SHP77 treated with DMSO at 0.1 percent for 48 hours (cell line): ENCODE data around the gene CDX2.
A peak's percentile ranks its signal among the peaks of the same experiment; 100 is the strongest.
"Not testable (repeated sequence)": the region's sequence is repeated elsewhere in the genome, so short reads cannot be mapped to it uniquely, and the experiment has no call there.

Experiments used
- DNase-seq: peaks from one replicate; lab custom pipeline; 2025; lab: John Stamatoyannopoulos, UW

The CDX2 gene

DNA sequence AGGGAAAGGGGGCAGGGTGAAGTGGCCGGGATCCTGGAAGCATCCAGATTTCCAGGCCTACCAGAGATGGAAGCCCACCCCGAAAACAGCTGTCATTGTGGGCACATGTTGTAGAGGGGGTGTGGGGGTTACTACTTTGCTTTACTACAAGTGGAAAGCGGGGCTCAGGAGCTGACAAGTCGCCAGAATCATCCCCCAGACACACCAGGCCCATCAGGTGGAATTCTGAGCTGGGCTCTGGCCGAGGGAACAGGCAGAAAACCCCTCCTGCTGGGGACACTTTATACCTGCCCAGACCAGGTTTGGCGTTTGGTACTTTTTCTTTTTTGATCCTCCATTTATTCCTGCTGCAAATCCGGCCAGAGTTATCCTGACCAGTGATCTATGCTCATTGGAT, 3.8 kb downstream of the CDX2 start:
- no peak for DNase-seq

DNA sequence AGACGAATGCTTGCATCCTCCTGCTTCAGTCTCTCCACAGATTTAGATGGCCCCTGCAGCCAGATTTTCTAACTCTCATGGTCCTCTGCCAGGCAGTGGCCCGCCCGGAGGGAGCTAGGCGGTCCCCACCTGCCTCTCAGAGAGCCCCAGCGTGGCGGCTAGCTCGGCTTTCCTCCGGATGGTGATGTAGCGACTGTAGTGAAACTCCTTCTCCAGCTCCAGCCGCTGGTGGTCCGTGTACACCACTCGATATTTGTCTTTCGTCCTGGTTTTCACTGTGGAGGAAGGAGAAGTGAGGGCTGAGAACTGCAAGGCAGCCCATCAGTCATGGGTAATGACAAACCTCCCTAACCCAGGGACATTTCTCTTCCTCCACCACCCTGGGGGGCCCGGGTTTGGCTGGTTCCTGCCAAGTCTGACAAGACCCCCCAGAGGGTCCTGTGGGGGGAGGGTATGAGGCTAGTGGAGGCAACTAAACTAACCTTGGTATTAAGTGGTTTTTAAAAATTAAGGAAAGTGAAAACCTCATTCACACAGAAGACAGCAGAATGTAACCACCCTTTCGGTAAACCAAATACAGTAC, 4.3 kb downstream of the CDX2 start:
- DNase-seq: no peak

- DNase-seq: not testable (repeated sequence)
Observed at GRCh38 chr13:27964206-27964605, 4.9 kb downstream of the CDX2 start.

- no peak for DNase-seq
Observed at GRCh38 chr13:27963491-27963890, 5.6 kb downstream of the CDX2 start.

DNA sequence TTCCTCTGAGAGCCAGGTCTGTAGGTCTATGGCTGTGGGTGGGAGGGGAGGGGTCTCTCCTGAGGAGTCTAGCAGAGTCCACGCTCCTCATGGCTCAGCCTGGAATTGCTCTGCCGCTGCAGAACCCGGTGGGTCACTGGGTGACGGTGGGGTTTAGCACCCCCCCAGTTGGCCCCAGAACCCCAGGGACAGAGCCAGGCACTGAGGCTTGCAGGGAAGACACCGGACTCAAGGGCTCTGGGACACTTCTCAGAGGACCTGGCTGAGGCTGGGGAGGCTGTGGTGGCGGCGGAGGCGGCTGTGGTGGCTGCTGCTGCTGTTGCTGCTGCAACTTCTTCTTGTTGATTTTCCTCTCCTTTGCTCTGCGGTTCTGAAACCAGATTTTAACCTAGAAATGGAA, 6.1 kb downstream of the CDX2 start:
- no peak for DNase-seq

GRCh38 chr13:27962128-27962841, 6.8 kb downstream of the CDX2 start:
- DNase-seq: no peak

DNA sequence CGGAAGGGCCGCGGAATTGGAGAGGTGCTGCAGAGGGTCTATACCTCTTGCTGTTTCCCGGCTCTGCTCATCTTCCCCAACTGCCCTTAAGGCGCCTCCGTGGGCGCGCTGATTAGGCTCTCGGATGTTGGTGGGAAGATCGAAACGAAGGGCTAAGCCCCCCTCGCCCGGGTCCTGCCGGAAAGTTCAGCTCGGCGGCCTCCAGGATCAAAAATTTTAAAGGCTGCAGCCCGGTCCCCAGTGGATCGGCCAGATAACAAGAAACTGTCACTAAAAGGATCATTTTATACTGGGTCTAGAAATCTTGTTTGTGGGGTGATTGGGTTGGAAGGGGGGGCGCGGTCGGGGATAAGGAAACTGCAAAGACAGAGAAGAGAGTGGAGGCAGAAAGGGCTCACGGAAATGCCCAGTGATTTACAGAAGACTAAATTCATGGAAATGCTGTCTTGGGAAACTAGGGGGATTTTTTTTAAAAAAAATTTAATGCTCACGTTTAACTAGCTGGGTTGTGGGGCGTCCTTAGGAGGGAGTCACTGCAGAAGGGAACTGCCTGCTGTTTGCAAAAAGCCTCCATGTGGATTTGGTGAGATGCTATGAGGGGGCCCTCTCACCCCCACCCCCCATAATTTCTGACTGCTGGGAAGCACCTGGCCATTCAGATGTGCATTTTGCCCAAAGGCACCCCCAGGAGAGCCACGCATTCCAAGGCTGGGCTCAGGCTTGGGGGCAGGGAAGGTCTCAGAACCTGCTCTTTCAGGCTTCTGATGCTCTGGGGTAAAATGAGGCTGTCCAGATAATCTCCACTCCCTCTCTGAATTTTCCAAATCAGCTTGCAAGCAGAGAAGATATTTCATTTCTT, 7.7 kb downstream of the CDX2 start:
- DNase-seq: no peak

GRCh38 chr13:27960362-27961226, 8.5 kb downstream of the CDX2 start:
- peak; percentile 58 for DNase-seq

- DNase-seq: no peak
Observed at GRCh38 chr13:27959976-27960361, 9.1 kb downstream of the CDX2 start.

GRCh38 chr13:27956576-27957300, 12.4 kb downstream of the CDX2 start:
- no peak for DNase-seq

- DNase-seq: no peak
Observed at GRCh38 chr13:27955014-27955591, 14.0 kb downstream of the CDX2 start.

GRCh38 chr13:27954406-27954851, 14.7 kb downstream of the CDX2 start:
- no peak for DNase-seq

- DNase-seq: peak; percentile 52
Observed at GRCh38 chr13:27953676-27954405, 15.3 kb downstream of the CDX2 start.

DNA sequence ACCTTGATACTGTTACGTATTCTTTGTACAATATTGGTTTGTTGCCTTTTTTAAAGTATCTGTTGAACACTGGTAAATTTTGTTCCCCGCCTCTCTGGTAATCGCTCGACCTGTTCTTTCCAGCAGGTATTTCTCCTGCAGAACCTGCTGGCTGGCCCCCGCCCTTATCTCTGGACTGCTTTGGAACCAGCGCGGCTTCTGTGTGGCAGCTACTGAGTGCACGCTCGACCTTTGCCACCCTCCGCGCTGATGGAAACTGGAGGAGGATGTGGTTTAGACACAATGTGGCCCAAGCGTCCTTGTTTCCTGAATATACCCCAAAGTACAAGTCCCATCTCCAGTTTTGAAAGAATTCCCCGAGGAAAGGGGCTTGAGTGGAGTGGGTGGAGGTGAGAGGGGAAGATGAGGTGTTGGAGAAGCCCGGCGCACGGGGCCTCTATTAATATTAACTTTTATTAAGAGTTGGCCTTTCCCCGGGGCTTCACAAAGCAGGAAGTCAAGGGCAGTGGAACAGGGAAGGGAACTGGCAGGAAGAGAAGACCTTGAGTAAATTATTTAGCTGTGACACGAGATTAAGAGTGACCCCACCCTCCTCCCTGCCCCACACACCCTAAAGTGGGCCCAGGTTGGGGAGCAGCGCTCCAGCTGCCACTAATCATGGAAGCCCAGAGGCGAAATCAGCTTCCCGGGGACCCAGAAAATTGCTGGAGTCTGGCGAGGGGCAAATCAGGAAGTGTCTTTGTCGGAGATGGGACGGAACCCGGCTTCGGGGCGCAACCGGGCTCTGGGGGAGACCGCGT, 16.0 kb downstream of the CDX2 start:
- peak; percentile 43 for DNase-seq

DNA sequence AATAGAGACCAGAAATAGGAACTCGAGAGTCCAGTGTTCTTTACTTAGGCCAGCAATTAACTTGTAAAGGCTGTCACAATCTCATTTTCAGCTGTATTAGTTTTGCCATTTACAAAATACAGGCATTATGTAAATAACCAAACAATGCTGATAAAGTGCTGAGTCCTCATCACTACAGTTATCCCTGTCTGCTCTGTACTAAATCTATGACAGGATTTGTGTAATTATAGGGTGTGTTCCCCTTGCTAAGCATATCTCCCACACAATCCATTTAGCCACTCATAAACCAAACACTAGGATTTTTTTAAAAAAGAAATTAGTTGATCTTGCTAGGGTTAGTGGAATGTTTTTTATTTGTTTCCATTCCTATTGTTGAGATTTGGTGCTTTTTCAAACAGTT, 26.1 kb downstream of the CDX2 start:
- no peak for DNase-seq

DNA sequence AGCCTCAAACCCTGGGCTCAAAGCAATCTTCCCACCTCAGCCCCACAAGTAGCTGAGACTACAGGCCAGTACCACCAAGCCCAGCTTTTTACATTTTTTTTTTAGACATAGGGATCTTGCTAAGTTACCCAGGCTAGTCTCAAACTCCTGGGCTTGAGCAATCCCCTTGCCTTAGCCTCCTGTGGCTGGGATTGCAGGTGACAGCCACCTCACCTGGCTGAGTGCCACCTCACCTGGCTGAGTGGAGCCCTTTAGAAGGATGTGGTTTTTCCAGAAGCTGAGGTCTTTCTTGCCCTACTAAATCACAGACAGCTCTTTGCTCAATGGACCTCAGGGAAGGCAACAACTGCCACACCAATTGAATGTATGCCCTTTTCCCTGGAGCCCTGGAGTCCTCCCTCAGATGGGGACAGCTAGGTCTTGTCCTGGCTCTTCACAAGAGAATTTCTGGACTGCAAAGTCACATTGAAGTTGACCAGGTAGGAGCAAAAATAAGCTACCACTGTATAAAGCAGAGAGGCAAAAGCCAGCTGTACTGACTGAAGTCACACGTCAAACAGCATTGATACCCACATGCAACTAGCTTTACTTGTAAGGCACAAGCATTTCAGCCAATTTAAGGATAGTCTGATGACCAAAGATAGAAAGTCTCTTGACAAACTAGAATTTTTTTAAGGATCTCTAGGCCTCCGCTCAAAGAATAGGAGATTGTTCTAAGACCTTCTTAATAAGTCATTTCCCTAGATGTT, 35.4 kb downstream of the CDX2 start:
- no peak for DNase-seq

- no peak for DNase-seq
Observed at GRCh38 chr13:27933118-27933517, 36.0 kb downstream of the CDX2 start.

- DNase-seq: no peak
Observed at GRCh38 chr13:27929868-27930267, 39.2 kb downstream of the CDX2 start.
